ENCODE results near the gene OR52L1. TPM values are rescaled to one million over a fixed set of nuclear protein-coding genes. Genes with fewer than 3 reads are reported as not detected.

The OR52L1 gene
- total RNA-seq (under 1 TPM in 1 of 9 donors, not detected in 8; 0.61 TPM), polyA plus RNA-seq (not detected)
- long read RNA-seq, donor 1, result 0 reads
- long read RNA-seq, donor 2, result 0 reads
- long read RNA-seq, donor 3, result 0 reads
- long read RNA-seq, donor 4, result 0 reads
- long read RNA-seq, donor 5, result 0 reads
- long read RNA-seq, donor 6, result 0 reads
- long read RNA-seq, donor 7, result 0 reads
- long read RNA-seq, donor 8, result 0 reads
- long read RNA-seq, donor 9, result 0 reads
- long read RNA-seq, donor 10, result 0 reads

- Histone ChIP-seq H3K4me1 (replicated peaks in 1 of 2) (no peaks in the 10 kb centered on the region), H3K27ac (no peak within 1 kb of the TSS), H3K36me3 (replicated peaks in 1 of 2) (no peaks in the 10 kb centered on the region), H3K9me3 (replicated peaks in 1 of 3) (no peaks in the 10 kb centered on the region), H3K27me3 (no peaks in the 10 kb centered on the region), H3K4me3 (no peak within 1 kb of the TSS)
- DNase-seq, result no peak
- intact Hi-C loops (cut with DNase I), result no loop called here
- WGBS, 4 donors, result 39 to 68% (median 41%) methylated on average over 1 of the region's 1 CpG
- TF ChIP-seq, protein P1, sequence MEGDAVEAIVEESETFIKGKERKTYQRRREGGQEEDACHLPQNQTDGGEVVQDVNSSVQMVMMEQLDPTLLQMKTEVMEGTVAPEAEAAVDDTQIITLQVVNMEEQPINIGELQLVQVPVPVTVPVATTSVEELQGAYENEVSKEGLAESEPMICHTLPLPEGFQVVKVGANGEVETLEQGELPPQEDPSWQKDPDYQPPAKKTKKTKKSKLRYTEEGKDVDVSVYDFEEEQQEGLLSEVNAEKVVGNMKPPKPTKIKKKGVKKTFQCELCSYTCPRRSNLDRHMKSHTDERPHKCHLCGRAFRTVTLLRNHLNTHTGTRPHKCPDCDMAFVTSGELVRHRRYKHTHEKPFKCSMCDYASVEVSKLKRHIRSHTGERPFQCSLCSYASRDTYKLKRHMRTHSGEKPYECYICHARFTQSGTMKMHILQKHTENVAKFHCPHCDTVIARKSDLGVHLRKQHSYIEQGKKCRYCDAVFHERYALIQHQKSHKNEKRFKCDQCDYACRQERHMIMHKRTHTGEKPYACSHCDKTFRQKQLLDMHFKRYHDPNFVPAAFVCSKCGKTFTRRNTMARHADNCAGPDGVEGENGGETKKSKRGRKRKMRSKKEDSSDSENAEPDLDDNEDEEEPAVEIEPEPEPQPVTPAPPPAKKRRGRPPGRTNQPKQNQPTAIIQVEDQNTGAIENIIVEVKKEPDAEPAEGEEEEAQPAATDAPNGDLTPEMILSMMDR (IDR thresholded peaks at IDR 0.05), result no peak
- no peak for TF ChIP-seq POLR2A (IDR thresholded peaks at IDR 0.05)
Measured at GRCh38 chr11:5986885-5987284, at the start of gene OR52L1. Gene OR52L1 (minus strand): TSS chr11:5986985. CDS start chr11:5986930, 55 bp downstream.

- Histone ChIP-seq H3K4me1 (replicated peaks in 1 of 2) (no peaks in the 10 kb centered on the region), H3K27ac (no peak within 1 kb of the TSS), H3K36me3 (replicated peaks in 1 of 2) (no peaks in the 10 kb centered on the region), H3K27me3 (no peaks in the 10 kb centered on the region), H3K4me3 (no peak within 1 kb of the TSS), H3K9me3 (replicated peaks in 1 of 3) (no peaks in the 10 kb centered on the region)
- DNase-seq, result no peak
- TF ChIP-seq, protein P1 (IDR thresholded peaks at IDR 0.05), result no peak
- no peak for TF ChIP-seq POLR2A (IDR thresholded peaks at IDR 0.05)
- WGBS, 4 donors, result 60 to 72% (median 70%) methylated on average over 1 of the region's 1 CpG
- intact Hi-C loops (cut with DNase I), result no loop called here
Measured at GRCh38 chr11:6030708-6031405, 44.1 kb upstream of the OR52L1 start, which contains the start of gene OR56A1. Gene OR56A1 (minus strand): TSS chr11:6030758. CDS start chr11:6027692, 3,066 bp downstream.

DNA sequence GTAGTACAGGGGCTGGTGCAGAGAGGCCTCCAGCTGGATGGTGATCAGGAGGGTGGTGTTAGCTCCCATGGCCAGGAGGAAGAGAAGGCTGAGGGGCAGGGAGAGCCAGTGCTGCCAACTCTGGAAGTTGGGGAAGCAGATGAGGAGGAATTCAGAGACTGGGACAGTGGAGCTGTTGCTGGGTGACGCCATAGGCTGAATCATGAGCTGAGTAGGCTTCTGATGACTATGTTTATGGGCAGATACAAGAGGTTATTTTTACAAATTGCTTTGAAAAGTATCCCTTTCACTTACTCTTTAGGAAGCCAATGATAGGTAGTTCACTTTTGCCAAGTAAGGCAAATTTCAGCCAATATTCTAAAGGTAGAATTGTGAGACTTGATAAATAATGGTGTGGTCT lies 40.7 kb upstream of the OR52L1 start:
- H3K9me3 ChIP-seq (replicated peaks in 1 of 3), result no peaks in the 10 kb centered on the region
- no peaks in the 10 kb centered on the region for H3K4me1 ChIP-seq (replicated peaks in 1 of 2)
- DNase-seq, result no peak
- no peak overlapping the region for H3K27ac ChIP-seq
- H3K36me3 ChIP-seq (replicated peaks in 1 of 2), result no peaks in the 10 kb centered on the region
- intact Hi-C loops (cut with DNase I), result loop anchor here (10.0 kb wide), 3 partner anchors 277 to 327 kb away; no protein-coding TSS in a partner anchor
- H3K27me3 ChIP-seq, result no peaks in the 10 kb centered on the region
- WGBS, 4 donors, result 86 to 93% (median 88%) methylated on average over 1 of the region's 1 CpG
- no peak for TF ChIP-seq POLR2A (IDR thresholded peaks at IDR 0.05)
- TF ChIP-seq, protein P1 (IDR thresholded peaks at IDR 0.05), result no peak
- no peak overlapping the region for H3K4me3 ChIP-seq

- Histone ChIP-seq H3K4me3 (no peak overlapping the region), H3K9me3 (replicated peaks in 1 of 3) (no peaks in the 10 kb centered on the region), H3K36me3 (replicated peaks in 1 of 2) (no peaks in the 10 kb centered on the region), H3K4me1 (replicated peaks in 1 of 2) (no peaks in the 10 kb centered on the region), H3K27me3 (no peaks in the 10 kb centered on the region), H3K27ac (no peak overlapping the region)
- no peak for DNase-seq
- 49 to 69% (median 58%) methylated on average over 2 of the region's 2 CpGs for WGBS, 4 donors
- intact Hi-C loops (cut with DNase I), result loop anchor here (10.0 kb wide), 3 partner anchors 280 to 330 kb away; no protein-coding TSS in a partner anchor
- TF ChIP-seq, protein P1 (IDR thresholded peaks at IDR 0.05), result no peak
- TF ChIP-seq POLR2A (IDR thresholded peaks at IDR 0.05), result no peak
Measured at GRCh38 chr11:6025056-6025455, 38.3 kb upstream of the OR52L1 start.

Measured in adrenal gland (tissue), 19 donors.